ENCODE data around the gene CCDC107. TPM values are rescaled to one million over a fixed set of nuclear protein-coding genes. Genes with fewer than 3 reads are reported as not detected.

Gene CCDC107
- total RNA-seq, 1 experiment from 2014 or later, result 11.8 TPM

GRCh38 chr9:35646533-35647265, 11.4 kb upstream of the CCDC107 start:
- H3K4me3 Mint-ChIP-seq (ENCODE audit: unreplicated experiment), result peak overlapping the region; percentile 81
- H3K36me3 Mint-ChIP-seq (ENCODE audit: insufficient read depth, unreplicated experiment), result peaks cover 7% of the 10 kb centered on the region
- H3K27ac Mint-ChIP-seq (ENCODE audit: unreplicated experiment), result peak overlapping the region; percentile 84
- H3K36me3 ChIP-seq (ENCODE audit: control insufficient read depth, insufficient read depth, low read length), result no peaks in the 10 kb centered on the region
- peaks cover 10% of the 10 kb centered on the region for H3K4me1 Mint-ChIP-seq (ENCODE audit: low read depth, unreplicated experiment)
- TSS peak; percentile 44 for BruUV-seq (replicated peaks)
- H3K27me3 ChIP-seq (replicated peaks; ENCODE audit: control insufficient read depth, insufficient read depth, low read length), result no peaks in the 10 kb centered on the region
- H3K9me3 ChIP-seq, result no peaks in the 10 kb centered on the region
- CTCF ChIA-PET, result interaction anchor here (0.6 to 2.4 kb wide), 20 partner anchors 11 to 383 kb away, joined by 3 to 31 read pairs (median 6); partner anchors contain the start of genes ARHGEF39, CCDC107, CREB3 and HINT2
- H3K27me3 Mint-ChIP-seq (ENCODE audit: insufficient read depth, unreplicated experiment), result no peaks in the 10 kb centered on the region
- H3K4me1 ChIP-seq, result no peaks in the 10 kb centered on the region; the same call in 1 of the 2 replicates
- TF ChIP-seq CTCF (IDR thresholded peaks at IDR 0.05; ENCODE audit: insufficient read depth in 1 of 2, low read depth in 1 of 2, low read length in 1 of 2, severe bottlenecking in 1 of 2, unreplicated experiment in 1 of 2), result peak; percentile 93 to 94
- intact Hi-C loops (cut with micrococcal nuclease; ENCODE audit: unreplicated experiment), result loop anchor here (1.0 to 5.0 kb wide), 5 partner anchors 11 to 236 kb away; partner anchors contain the start of genes CREB3 and TLN1
- no peaks in the 10 kb centered on the region for H3K9me3 Mint-ChIP-seq (ENCODE audit: unreplicated experiment)
- H3K4me3 ChIP-seq (ENCODE audit: low read depth, low read length), result peak overlapping the region; percentile 46
- DNase-seq, result peak; percentile 90 to 97
- POLR2A ChIA-PET, result interaction anchor here (0.6 to 2.5 kb wide), 9 partner anchors 11 to 1002 kb away, joined by 3 to 35 read pairs (median 4); partner anchors contain the start of genes CCDC107, RMRP and RUSC2

GRCh38 chr9:35649431-35650340, 8.4 kb upstream of the CCDC107 start:
- no TSS peak for BruUV-seq (replicated peaks)
- POLR2A ChIA-PET, result no interaction called here
- DNase-seq, result no peak
- intact Hi-C loops (cut with micrococcal nuclease; ENCODE audit: unreplicated experiment), result loop anchor here (5.0 kb wide), 2 partner anchors 162 to 233 kb away; no protein-coding TSS in a partner anchor
- Mint-ChIP-seq H3K4me1 (ENCODE audit: low read depth, unreplicated experiment) (peaks cover 10% of the 10 kb centered on the region), H3K36me3 (ENCODE audit: insufficient read depth, unreplicated experiment) (peaks cover 7% of the 10 kb centered on the region), H3K9me3 (ENCODE audit: unreplicated experiment) (no peaks in the 10 kb centered on the region), H3K4me3 (ENCODE audit: unreplicated experiment) (no peak overlapping the region), H3K27ac (ENCODE audit: unreplicated experiment) (no peak overlapping the region), H3K27me3 (ENCODE audit: insufficient read depth, unreplicated experiment) (no peaks in the 10 kb centered on the region)
- H3K36me3 ChIP-seq (ENCODE audit: control insufficient read depth, insufficient read depth, low read length), result no peaks in the 10 kb centered on the region
- H3K9me3 ChIP-seq, result no peaks in the 10 kb centered on the region
- H3K27me3 ChIP-seq (replicated peaks; ENCODE audit: control insufficient read depth, insufficient read depth, low read length), result no peaks in the 10 kb centered on the region
- no peak for TF ChIP-seq CTCF (IDR thresholded peaks at IDR 0.05; ENCODE audit: insufficient read depth in 1 of 2, low read depth in 1 of 2, low read length in 1 of 2, severe bottlenecking in 1 of 2, unreplicated experiment in 1 of 2)
- H3K4me1 ChIP-seq, result peaks cover 5% of the 10 kb centered on the region
- CTCF ChIA-PET, result interaction anchor here (1.2 kb wide), 1 partner anchor 8 kb away, joined by 3 read pairs; the partner anchor contains the start of genes CCDC107 and RMRP
- no peak overlapping the region for H3K4me3 ChIP-seq (ENCODE audit: low read depth, low read length)

All from Caco-2 (cell line).